ENCODE results near the gene WDR54. TPM values are rescaled to one million over a fixed set of nuclear protein-coding genes. Genes with fewer than 3 reads are reported as not detected.
"Not testable (repeated sequence)": the region's sequence is repeated elsewhere in the genome, so short reads cannot be mapped to it uniquely, and the experiment has no call there.

WDR54 gene
- polyA plus RNA-seq, 3 donors = 38.6 to 44.6 (median 43.7) TPM

DNA sequence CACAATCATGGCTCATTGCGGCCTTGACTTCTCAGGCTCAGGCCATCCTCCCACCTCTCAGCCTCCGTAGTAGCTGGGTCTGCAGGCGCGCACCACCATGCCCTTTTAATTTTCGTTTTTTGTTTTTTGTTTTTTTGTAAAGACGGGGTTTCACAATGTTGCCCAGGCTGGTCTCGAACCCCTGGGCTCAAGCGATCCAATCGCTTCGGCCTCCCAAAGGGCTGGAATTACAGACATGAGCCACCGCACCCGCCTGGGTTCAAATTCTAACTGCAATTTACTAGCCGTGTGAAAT is 29.1 kb upstream of the WDR54 start:
- no peak for DNase-seq

DNA sequence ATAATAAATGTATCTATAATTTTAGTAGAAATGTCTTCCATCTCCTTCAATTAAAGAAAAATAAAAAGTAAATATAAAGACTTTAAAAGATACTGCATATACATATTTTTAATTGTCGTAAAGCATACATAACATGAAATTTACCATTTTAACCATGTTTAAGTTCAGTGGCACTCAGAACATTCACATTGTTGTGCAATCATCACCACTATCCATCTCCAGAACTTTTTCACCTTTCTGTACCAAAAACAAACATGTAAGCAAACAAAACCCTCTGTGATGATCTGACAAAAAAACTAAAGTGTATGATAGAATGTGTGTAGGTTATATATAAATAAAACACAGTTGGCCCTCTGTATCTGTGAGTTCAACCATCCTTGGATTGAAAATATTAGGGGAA is 28.0 kb upstream of the WDR54 start:
- DNase-seq = no peak

DNA sequence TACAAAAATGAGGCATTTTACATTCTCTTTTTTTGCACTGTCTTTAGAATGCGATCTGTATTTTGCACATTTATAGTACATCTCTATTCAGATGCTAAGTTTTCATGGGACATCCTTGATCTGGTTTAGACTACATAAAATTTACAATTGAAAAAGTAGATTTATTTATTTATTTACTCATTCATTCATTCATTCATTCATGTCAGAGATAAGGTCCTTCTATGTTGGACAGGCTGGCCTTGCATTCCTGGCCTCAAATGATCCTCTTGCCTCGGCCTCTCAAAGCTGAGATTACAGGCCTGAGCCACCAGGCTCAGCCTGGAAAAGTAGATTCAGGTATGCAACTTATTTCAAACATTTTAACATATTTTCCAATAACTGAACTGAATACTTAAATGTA is 25.4 kb upstream of the WDR54 start:
- DNase-seq = no peak

DNA sequence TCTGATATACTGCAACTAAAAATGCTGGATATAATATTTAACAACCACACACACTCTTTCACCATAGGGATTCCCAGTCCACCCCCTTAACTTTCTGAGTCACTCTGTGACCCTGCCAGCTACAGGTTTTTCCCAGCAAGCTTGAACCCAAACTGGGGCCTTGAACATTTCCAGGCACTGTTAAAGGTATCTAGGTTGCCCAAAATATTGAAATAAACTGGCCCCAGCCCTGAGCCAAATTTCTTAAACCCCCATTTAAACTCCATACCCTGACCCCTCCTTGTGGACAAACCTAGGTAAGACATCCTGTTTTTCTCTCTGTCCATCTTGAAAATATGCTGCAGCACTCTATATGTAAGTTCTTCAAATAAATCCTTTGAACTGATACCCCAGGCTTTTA is 21.7 kb upstream of the WDR54 start:
- no peak for DNase-seq

DNA sequence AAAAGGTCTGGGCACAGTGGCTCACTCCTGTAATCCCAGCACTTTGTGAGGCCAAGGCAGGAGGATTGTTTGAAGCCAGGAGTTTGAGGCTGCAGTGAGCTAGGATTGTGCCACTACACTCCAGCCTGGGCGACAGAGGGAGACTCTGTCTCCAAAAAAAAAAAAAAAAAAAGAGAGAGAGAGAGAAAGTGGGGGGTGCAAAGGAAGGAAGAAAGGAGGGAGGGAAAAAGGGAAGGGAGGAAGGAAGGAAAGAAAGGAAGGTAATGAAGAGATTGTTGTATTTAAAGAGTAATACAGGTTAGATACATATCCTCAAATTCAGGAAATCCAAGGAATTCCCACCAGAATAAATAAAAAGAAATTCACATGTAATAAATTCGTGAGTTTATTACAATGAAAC is 19.6 kb upstream of the WDR54 start:
- no peak for DNase-seq

DNA sequence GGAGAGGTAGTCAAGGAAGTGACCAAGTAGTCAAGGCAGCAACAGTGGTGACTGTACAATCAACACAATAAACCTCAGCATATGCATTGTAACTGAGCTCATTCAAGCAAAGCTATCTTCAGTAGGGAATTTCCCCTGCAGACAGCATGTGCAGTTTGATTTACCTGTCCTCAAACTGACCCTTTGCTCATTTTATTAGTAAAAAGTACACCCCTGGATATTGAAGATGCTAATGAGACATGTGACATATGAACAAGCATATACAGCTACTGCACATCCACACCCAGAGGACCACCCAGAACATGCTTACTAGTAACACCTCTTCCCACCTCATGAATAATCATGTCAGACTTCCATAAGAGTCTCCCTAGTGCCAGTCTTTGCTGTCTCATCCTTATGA is 15.5 kb upstream of the WDR54 start:
- no peak for DNase-seq

DNA sequence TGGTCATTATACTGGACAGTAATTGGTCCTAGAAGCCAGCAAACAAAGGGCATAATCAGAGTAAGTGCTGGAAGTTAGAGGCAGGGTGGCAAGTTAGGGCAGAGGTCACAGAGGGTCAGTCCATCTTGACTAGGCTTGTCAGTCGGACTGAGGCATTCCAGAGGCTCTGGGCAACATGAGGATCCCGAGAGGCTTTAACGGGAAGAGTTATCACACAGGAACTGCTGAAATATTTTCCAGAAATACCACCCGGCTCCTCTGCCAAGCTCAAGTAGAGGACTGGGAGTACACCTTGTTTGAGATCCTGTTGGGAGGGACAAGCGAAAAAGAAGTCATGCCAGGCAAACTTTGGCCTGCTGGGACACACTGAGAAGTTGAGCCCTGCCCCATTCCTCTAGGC is 13.8 kb upstream of the WDR54 start:
- DNase-seq = no peak

DNA sequence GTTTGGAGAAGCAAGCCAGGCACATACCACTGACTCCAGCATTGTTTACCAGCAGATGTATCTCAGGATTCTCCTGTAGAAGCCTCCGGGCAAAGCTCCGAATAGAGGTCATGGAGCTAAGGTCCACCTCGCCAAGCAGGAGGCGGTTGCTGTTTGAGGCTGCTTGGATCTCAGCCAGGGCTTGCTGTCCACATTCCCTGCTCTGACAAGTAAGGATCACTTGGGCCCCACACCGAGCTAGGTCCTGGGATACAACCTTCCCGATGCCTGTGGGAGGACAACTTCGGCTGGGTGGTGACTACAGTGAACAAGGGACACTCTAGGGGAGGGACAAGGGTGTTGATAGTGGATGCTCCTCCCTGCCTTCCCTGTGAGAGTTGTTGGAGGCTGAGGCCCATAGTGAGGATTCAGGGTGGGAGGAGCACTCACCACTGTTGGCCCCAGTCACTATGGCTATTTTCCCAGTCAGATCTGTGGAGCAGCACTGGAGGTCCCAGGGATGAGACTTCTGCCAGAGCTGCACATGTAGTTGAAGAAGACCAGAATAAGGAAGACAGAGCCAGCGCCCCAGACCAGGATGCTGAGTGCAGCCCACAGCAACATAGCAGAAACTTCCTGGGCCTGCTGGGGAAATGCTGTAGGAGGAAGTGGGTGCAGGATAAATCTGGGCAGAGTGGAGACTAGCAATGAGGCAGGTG is 8.4 kb upstream of the WDR54 start:
- DNase-seq = no peak

DNA sequence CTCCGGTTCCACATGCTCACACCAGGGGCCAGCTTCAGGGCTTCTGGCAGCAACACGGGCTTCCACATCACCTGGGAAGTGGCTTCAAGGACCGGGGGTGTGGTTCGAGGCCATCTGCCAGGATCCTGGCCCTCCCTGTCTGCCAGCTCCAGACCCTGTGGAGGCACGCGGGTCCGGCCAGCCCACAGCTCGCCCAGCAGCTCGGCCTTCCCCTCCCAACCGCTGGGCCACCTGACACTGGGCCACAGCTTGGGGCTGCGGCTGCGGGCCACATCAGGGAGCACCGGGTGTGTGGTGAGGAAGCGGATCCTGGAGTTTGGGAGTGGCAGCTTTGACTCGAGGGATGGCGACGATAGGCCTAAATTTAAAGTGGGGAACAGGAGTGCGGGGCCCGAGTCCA is 7.1 kb upstream of the WDR54 start:
- DNase-seq = no peak

DNA sequence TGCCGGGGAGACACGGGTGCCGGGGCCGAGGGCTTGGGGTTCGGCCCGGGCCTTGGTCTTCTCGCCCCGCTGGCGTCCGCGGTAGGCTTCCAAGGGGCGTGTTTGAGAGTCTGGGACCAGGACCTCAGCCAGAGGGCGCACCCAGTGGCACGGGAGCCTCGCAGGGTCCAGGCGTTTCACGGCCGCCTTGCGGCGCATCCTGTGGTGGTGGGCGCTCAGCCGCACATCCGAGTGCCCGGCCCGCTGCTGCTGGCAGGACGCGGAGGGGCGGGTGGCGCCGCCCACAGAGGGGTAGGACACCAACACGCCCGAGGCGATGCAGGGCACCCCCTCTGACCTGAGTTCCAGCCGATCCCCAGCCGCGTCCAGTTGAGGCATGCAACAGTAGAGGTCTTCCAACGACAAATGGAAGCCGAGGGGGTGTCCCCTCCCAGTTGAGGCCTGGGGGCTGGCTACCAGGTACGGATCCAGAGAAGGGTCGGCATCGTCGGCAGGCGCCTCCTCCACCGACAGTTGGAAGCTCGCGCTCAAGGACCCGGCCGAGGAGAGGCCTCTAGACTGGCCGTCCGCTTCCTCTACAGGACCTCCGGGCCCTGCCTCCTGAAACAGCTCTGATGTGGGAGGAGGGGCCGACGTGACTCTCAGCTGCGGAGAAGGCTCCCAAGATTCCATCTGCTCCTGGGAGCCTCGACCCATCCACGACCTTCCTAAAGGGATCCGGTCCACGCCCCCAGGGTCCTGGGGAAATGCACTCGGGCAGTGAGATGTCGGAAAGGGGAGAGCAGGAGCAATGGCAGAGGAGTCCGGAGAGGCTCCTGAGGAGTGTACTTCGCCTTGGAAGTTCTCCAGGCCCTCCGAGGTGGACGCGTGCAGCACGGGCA is 6.4 kb upstream of the WDR54 start:
- peak; percentile 47 for DNase-seq

DNA sequence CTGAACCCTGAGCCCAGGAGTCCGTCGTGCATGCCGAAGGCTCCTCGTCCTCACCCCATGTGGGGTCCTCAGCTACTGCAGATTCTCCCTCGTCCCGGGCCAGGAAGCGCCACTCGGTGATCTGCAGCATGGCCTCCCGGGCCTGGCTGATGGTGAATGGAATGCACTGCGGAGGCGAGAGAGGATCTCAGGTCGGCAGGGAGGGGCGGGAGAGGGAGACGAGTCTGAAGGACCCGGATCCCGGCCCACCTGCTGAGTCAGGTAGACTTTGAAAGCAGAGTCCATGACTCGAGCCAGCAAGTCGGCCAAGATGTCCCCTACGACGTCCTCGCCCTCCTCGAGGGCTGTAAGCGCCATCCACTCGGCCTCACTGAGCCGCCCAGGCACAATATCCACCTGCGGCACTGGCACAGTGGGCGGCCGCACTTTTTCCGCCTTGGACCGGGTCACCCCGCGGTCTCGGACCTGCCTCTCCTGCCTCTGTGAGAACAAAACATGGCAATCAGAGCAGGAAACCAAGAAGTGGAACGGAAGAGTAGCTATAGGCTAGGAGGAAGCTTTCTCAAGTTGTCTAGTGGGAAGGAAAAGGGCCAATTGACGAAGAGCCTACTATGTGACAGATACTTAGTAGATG is 5.7 kb upstream of the WDR54 start:
- no peak for DNase-seq

DNA sequence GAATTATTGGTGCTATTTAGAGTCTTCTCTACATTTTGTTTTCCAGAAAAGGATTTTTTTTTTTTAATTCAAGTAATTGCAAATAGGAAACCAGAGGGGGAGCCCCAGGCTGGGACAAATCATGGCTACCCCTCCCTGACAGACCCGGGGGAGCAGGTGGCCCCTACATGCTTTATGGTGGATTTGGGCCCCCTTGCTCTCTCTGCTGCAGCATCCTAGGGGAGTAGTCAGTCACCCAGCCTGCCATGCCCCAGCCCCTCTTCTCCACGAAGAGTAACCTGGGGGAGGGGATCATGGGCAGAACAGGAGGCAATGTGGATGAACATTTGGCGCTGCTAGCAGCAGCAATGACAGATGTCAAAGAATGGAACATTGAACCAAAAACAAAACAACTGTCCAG is 4.8 kb upstream of the WDR54 start:
- no peak for DNase-seq

DNA sequence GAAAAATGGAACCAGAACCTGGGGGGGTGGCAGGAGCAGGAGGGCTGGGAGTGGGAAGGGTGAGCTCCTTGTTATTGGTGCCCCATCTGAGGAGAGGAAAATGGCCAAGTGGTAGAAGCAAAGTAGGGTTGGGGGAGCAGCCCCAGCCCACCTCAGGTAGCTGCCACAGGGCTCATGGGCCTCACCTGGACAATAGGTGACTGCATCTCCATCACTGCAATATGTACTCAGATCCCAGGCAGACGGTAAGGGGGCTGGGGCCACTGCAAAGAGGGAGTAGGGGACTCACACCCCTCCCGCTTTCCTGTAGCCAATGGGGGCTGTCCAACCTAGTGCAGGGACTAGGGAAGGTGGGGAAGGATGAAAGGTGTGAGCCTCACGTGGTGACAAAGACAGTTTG is 4.3 kb upstream of the WDR54 start:
- no peak for DNase-seq

DNA sequence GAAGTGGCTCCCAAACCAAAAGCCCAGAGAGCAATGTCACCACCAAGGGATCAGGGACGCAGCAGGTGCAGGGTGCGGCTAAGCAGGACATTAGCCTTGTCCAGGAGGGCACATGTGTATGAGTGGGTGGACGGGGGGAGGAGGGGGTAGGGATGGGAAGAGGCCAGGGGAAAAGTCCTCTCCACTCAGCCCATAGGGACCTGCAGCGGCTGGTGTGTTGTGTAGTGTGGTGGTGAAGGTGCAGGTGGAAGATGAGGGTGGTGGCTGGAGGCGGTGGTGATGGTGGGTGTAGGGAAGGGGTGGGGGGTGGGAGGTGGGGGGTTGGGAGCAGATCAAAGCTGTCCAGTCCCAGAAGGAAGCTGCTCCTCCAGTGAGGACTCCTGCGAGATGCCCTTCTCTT is 3.8 kb upstream of the WDR54 start:
- no peak for DNase-seq

DNA sequence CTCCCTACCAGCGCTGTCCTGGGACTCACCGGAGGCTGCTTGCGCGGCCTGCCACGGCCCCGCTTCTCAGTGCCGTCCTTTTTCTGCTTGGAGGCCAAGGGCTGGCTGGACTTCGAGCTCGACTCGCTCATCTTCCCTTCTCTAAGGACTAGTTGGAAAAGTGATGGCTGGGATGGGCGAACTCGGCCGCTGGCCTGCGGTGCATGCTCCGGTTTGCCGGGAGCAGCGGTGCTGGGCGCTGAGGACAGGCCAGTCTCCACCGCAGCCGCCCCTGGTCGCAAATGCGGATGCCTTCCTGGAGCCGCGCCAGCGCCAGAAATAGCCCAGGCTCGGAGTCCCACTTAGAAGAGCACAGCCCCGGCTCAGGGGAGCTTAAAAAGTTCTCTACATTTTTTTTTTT is 3.2 kb upstream of the WDR54 start:
- no peak for DNase-seq

DNA sequence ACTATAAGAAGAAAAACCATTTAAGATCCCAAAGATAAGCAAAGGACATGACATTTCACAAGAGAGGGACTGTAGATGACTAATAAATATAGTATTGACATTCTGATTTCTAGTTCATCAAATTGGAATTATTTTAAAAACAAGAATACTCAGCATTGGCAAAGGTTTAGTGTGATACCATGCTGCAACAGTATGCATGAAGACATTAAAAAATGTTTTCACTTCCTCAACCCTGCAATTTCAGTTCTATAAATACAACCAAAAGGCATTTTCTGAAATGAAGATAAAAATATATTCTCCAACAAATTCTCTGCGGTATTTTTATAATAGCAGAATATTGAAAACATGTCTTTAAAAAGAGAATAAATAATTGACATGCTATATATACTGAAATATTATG is 2.2 kb upstream of the WDR54 start:
- no peak for DNase-seq

DNA sequence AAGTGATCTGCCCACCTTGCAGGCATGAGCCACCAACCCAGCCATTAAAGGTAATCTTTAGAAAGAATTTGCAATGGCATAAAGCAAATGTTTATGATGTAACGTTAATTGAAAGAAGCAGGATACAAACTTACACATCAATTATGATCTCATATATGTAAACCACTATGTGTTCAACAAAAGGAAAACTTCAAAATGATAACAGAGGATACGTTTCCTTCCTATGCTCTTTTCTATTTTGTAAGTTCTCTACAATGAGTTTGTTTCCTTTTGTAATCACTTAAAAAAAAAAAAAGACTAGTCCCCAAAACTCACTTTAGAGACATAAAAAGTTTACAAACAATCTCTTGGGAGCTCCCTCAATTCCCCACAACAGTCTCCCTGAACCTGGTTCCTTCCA is 1.5 kb upstream of the WDR54 start:
- no peak for DNase-seq

DNA sequence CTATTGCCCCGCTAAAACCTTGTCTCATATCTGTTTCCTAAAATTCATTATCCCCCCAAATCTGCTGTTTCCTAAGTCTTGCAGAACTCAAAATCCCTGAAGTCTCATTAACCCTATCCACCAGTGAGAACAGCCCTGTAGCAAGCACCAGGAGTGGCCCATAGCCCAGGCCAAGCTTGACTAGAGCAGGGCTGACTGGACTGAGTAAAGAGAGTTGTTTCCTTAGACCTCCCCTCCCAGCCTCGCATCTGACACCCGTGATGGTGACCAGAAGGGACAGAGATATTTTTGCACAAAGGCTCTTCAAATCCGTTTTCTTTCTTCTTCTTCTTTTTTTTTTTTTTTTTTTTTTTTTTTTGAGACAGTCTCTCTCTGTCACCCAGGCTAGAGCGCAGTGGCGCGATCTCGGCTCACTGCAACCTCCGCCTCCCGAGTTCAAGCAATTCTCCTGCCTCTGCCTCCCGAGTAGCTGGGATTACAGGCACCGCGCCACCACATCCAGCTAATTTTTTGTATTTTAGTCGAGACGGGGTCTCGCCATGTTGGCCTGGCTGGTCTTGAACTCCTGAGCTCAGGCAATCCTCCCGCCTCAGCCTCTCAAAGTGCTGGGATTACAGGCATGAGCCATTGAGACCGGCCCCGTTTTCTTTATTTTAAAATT is 957 bp upstream of the WDR54 start:
- not testable (repeated sequence) for DNase-seq

DNA sequence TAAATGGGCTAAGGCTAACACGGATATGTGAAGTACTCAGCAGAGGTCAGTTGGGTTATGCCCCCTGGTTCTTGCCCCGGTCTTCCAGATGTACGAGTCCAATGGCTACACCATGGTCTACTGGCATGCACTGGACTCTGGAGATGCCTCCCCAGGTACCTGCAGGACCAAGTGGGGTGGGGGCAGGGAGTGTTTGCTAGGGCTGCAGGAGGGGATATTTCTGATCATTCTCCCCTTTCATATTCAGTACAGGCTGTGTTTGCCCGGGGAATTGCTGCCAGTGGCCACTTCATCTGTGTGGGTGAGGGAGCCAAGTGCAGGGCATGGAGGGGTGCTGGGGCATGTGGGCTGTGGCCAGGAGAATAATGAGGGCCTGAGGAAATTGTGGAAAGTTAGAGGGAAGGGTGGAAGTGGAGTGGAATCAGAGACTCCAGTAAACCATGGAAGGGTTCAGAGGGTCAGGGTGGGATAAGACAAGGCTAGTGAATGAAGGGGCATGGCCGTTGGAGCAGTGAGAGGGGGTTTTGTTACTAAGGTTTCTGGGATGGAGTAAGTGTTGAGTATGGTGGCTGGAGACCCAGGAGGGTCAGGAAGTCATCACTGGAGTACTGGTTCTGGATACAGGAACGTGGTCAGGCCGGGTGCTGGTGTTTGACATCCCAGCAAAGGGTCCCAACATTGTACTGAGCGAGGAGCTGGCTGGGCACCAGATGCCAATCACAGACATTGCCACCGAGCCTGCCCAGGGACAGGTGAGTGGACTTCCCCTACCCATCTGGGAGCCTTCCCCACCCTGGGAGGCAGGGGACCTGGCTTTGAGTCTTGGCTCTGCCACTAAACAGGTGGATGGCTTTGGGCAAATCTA is 1.9 kb downstream of the WDR54 start:
- DNase-seq = no peak

DNA sequence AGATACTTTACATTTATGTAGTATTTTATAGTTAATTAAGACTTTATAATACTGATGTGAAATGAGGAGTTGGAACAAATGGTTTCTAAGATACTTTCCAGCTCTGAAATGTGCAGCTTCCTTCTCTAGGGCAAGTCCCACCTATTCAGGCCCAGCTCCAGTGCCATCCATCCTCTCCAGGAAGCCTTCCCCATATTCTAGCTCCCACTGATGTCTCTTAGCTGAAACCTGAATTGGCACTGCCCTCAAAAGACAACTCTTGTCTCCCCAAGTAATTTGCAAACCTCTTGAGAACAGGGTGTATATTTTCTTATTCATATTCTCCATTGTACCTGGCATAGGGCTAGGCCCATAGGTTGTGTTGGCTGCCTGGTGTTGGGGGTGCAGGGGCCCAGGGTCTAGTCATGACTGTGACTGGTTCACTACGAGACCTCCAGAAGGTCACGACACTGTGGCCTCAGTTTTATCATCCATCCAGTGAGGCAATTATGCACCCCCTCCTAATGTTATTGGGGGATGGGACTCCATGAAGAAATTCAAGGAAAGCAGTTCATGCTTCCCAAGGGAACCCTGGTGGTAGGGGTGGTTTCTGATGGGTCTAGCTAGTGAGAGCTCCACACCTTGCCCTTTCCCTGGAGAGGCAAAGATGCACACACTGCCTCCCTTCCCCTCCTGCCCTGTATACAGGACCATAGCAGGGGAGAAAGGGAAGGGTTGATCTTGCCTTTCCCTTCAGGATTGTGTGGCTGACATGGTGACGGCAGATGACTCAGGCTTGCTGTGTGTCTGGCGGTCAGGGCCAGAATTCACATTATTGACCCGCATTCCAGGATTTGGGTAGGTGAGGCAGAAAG is 2.8 kb downstream of the WDR54 start:
- no peak for DNase-seq

DNA sequence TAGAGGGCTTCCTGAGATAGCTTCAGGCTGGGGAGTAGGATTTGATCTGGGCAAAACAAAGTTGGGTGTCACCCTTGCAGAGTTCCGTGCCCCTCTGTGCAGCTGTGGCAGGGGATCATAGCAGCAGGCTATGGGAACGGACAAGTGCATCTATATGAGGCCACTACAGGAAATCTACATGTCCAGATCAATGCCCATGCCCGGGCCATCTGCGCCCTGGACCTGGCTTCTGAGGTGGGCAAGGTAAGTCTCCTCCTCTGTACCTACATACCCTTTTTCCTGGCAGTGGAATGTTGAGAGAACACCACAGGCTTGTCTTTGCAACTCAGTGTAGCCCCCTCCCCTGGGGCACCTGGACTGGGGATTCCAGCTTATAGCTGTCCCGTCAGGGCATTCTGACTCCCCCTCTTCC is 3.5 kb downstream of the WDR54 start:
- DNase-seq = no peak

Measured in renal pelvis (tissue), 4 donors.